Mucosa of descending colon (tissue), 3 donors: ENCODE measurements around the gene CALU. TPM values are rescaled to one million over a fixed set of nuclear protein-coding genes. Genes with fewer than 3 reads are reported as not detected.

Source experiments
- ATAC-seq: fragments of 200-7000 bp; cut with Tn5 transposase; one replicate; pipeline ENCODE4 v1.9.1; 2020; ENCODE audit warnings: mild to moderate bottlenecking, moderate library complexity
- DNase-seq, 3 donors: peaks; one replicate each; pipeline ENCODE4 v3.0.0-alpha.2; 2020
- H3K36me3 ChIP-seq: fragments of 200-600 bp; one replicate; pipeline ENCODE4 v1.8.0; 2021; ENCODE audit warnings: low read depth, mild to moderate bottlenecking
- H3K4me1 ChIP-seq: fragments of 200-600 bp; one replicate; pipeline ENCODE4 v1.8.0; 2021; ENCODE audit warnings: low read depth, mild to moderate bottlenecking
- H3K4me3 ChIP-seq: fragments of 200-600 bp; one replicate; pipeline ENCODE4 v1.8.0; 2021; ENCODE audit warnings: mild to moderate bottlenecking
- H3K9me3 ChIP-seq: fragments of 200-600 bp; one replicate; pipeline ENCODE4 v1.8.0; 2021; ENCODE audit warnings: mild to moderate bottlenecking
- CTCF ChIP-seq: fragments of 200-600 bp; IDR thresholded peaks from one replicate; pipeline ENCODE4 v1.8.0; 2022; ENCODE audit warnings: antibody characterized with exemption, mild to moderate bottlenecking
- intact Hi-C, 2 donors: fragments of 100-400 bp; cut with DNase I in 1 of 2; cut with micrococcal nuclease in 1 of 2; formaldehyde crosslinking; loops; one replicate each; pipeline versions ENCODE4 v1.11.0 to v1.11.1; 2022; cut with DNase I, micrococcal nuclease
- total RNA-seq, 3 donors: library from RNA; stranded (reverse); fragmentation: NEBNext Ultra II Directional in 2 of 3; extraction: Animal tissue kit (Norgen Biotek cat#: 25700) in 2 of 3; gene quantifications; one replicate each; pipeline versions ENCODE4 v1.2.1 to v1.2.4, GENCODE V29; 2021 to 2023
- donor health status: DM: no; HTN: no; CAD: no; lungs with moderate emphysema.
- donor health status: DM: no; HTN: no; CAD: no.
- donor health status: DM: no; HTN: yes; CAD: no.

The CALU gene
- total RNA-seq, 3 donors from 2014 or later: 20.6 to 133 (median 54.4) TPM

GRCh38 chr7:128809363-128809762 lies 70.2 kb downstream of the CALU start:
- H3K9me3 ChIP-seq: no peaks in the 10 kb centered on the region
- H3K4me1 ChIP-seq: no peaks in the 10 kb centered on the region
- DNase-seq: no peak
- no peaks in the 10 kb centered on the region for H3K36me3 ChIP-seq
- no peak for ATAC-seq
- intact Hi-C loops: no loop called here
- no peak for TF ChIP-seq CTCF
- H3K4me3 ChIP-seq: no peak overlapping the region

- intact Hi-C loops: no loop called here
- TF ChIP-seq CTCF: no peak
- ATAC-seq (no peak), DNase-seq (no peak)
- no peaks in the 10 kb centered on the region for H3K36me3 ChIP-seq
- H3K4me1 ChIP-seq: no peaks in the 10 kb centered on the region
- H3K4me3 ChIP-seq: no peak overlapping the region
- no peaks in the 10 kb centered on the region for H3K9me3 ChIP-seq
Measured at GRCh38 chr7:128810473-128810872, 71.3 kb downstream of the CALU start.

- TF ChIP-seq CTCF: no peak
- no peaks in the 10 kb centered on the region for H3K4me1 ChIP-seq
- H3K4me3 ChIP-seq: no peak overlapping the region
- no peaks in the 10 kb centered on the region for H3K36me3 ChIP-seq
- ATAC-seq (no peak), DNase-seq (no peak)
- intact Hi-C loops: no loop called here
- H3K9me3 ChIP-seq: no peaks in the 10 kb centered on the region
Measured at GRCh38 chr7:128810997-128811396, 71.8 kb downstream of the CALU start.

DNA sequence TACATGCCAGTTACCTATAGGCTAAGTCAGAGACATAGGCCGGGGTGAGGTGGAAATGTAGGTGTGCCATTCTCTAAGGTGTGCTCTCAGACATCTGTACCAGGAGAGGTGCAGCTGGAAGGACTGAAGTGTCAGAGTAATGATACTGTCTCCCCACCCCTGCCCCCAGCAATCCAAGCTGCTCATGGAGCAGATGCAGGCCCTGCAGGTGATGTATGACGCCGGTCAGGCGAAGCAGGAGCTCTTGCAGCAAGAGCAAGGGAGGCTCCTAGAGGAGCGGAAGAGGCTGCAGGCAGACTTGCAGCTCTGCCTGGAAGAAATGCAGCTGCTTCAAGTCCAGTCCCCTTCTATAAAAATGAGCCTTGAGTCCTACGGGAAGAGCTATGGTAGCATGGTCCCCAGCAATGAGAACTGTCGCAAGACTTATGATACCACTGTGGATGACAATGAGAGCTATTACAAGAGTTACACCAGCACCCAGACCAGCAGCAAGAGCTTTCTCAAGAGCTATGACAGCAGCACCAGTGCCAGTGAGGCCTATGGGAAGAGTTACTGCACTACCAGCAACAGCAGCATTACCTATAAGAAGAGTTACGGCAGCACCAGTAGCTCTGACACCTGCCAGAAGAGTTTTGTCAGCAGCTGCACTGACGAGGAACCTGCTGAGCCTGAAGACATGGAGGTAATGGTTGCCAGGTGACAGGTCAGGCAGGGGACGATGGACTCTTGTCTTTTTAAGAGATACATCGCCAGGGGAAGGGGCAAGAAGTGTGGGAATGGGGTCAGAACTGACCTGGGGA lies 72.7 kb downstream of the CALU start:
- DNase-seq (no peak), ATAC-seq (no peak)
- no peak for TF ChIP-seq CTCF
- intact Hi-C loops: no loop called here
- Histone ChIP-seq H3K9me3 (no peaks in the 10 kb centered on the region), H3K4me1 (no peaks in the 10 kb centered on the region), H3K4me3 (no peak overlapping the region), H3K36me3 (no peaks in the 10 kb centered on the region)

- Histone ChIP-seq H3K36me3 (no peaks in the 10 kb centered on the region), H3K9me3 (no peaks in the 10 kb centered on the region), H3K4me3 (no peak overlapping the region), H3K4me1 (no peaks in the 10 kb centered on the region)
- intact Hi-C loops: no loop called here
- DNase-seq: peak in 2 of 3 donors; percentile 42 to 43
- no peak for TF ChIP-seq CTCF
- ATAC-seq: peak; percentile 65
Measured at GRCh38 chr7:128812514-128813168, 73.5 kb downstream of the CALU start.
